Right atrium auricular region (tissue), 2 donors: ENCODE data around the gene GLIPR1. TPM values are rescaled to one million over a fixed set of nuclear protein-coding genes. Genes with fewer than 3 reads are reported as not detected.
A peak's percentile ranks its signal among the peaks of the same experiment; 100 is the strongest.

Source experiments
- DNase-seq: peaks from one replicate; pipeline ENCODE4 v3.0.0-alpha.2; 2019; ENCODE audit warnings: low spot score
- H3K27ac ChIP-seq, 2 donors: fragments of 200-600 bp; sonication (generic); 1 replicate in 1 of 2; 2 replicates in 1 of 2; pipeline ENCODE4 v1.5.1; 2016 to 2019
- H3K27me3 ChIP-seq, 2 donors: fragments of 200-600 bp; sonication (generic); one replicate each; pipeline versions ENCODE4 v1.5.1 to v1.6.0; 2017 to 2019
- H3K36me3 ChIP-seq: fragments of 200-600 bp; sonication (generic); one replicate; pipeline ENCODE4 v1.5.1; 2016
- H3K4me1 ChIP-seq, 2 donors: fragments of 200-600 bp; sonication (generic); one replicate each; pipeline versions ENCODE4 v1.5.1 to v1.6.0; 2017 to 2019
- H3K4me3 ChIP-seq, 2 donors: fragments of 200-600 bp; sonication (generic); 1 replicate in 1 of 2; 2 replicates in 1 of 2; pipeline ENCODE4 v1.5.1; 2017 to 2019; ENCODE audit warnings: mild to moderate bottlenecking in 1 of 2, moderate library complexity in 1 of 2
- H3K9me3 ChIP-seq, 2 donors: fragments of 200-600 bp; sonication (generic); one replicate each; pipeline ENCODE4 v1.5.1; 2019
- total RNA-seq, 2 donors: library from RNA; depleted of rRNA; stranded (reverse); fragments of >200 nt; gene quantifications; one replicate each; pipeline ENCODE4 v1.1.0, GENCODE V29; 2016
- TF ChIP-seq, protein P1 (sequence below), 2 donors: fragments of 200-600 bp; sonication (generic); IDR thresholded peaks; one replicate each; pipeline ENCODE4 v1.5.1; 2019; ENCODE audit warnings: antibody characterized with exemption in 2 of 2

GLIPR1 gene
- total RNA-seq, 2 donors from 2014 or later, result 6.4 to 14.1 TPM

DNA sequence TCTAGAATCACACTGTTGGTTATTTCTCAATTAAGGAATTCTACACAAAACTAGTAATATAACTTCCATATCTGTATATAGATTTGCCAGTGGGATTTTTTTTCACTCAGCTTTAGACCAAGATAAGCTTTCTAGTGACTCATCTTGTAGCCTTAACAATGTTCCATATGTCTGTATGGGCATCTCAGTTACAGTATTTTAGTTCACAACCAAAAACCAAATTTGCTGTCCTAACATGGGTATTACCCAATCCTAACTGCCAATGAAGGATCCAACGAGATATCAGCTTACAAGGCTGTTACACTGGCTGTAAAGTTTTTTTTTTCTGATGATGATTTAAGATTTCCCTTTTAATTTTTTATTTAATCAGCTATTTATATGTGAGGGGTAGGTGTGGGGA lies 62.4 kb downstream of the GLIPR1 start:
- Histone ChIP-seq H3K4me1 (no peaks in the 10 kb centered on the region), H3K36me3 (no peaks in the 10 kb centered on the region), H3K4me3 (no peak overlapping the region), H3K27me3 (no peaks in the 10 kb centered on the region), H3K27ac (no peak overlapping the region), H3K9me3 (no peaks in the 10 kb centered on the region)
- no peak for DNase-seq
- TF ChIP-seq, protein P1, sequence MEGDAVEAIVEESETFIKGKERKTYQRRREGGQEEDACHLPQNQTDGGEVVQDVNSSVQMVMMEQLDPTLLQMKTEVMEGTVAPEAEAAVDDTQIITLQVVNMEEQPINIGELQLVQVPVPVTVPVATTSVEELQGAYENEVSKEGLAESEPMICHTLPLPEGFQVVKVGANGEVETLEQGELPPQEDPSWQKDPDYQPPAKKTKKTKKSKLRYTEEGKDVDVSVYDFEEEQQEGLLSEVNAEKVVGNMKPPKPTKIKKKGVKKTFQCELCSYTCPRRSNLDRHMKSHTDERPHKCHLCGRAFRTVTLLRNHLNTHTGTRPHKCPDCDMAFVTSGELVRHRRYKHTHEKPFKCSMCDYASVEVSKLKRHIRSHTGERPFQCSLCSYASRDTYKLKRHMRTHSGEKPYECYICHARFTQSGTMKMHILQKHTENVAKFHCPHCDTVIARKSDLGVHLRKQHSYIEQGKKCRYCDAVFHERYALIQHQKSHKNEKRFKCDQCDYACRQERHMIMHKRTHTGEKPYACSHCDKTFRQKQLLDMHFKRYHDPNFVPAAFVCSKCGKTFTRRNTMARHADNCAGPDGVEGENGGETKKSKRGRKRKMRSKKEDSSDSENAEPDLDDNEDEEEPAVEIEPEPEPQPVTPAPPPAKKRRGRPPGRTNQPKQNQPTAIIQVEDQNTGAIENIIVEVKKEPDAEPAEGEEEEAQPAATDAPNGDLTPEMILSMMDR (IDR thresholded peaks at IDR 0.05), result no peak

DNA sequence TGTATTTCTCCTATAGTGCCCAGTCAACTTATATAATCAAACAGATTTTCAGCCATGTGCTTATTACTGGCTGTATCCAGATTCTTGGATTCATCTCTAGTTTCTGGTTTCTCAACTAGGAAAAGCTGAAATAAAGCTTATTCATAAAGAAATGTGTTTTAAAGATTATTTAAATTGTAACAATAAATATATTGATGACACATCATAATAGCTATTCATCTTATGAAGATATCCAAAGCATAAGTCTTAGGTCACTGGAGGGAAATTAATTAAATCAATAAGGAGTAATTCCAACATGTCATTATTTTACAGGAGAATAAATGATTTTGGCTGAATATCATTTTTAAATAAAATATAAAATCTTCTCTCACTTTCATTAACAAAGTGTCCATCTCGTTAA lies 63.0 kb downstream of the GLIPR1 start:
- Histone ChIP-seq H3K4me3 (no peak overlapping the region), H3K9me3 (no peaks in the 10 kb centered on the region), H3K36me3 (no peaks in the 10 kb centered on the region), H3K27ac (no peak overlapping the region), H3K4me1 (no peaks in the 10 kb centered on the region), H3K27me3 (no peaks in the 10 kb centered on the region)
- TF ChIP-seq, protein P1 (IDR thresholded peaks at IDR 0.05), result no peak
- no peak for DNase-seq

DNA sequence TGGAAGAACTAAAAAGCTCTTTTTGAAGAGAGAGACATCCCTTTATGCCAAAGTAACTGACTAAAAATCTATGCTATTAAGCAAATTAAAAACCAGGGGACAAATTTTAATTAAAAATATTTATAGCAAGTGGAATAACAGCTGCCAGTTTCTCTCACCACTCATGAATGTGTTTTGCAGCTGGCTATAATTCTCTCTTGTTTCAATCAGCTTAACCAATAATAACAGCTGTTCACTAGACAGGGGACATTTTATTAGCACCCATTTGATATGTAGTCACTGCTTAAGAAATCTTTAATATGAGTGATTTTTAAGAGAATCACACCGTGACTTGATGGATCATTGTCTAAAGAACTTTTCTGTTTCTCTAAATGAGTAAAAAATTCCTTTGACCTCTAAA lies 65.1 kb downstream of the GLIPR1 start:
- TF ChIP-seq, protein P1 (IDR thresholded peaks at IDR 0.05), result no peak
- H3K9me3 ChIP-seq, result no peaks in the 10 kb centered on the region
- no peaks in the 10 kb centered on the region for H3K36me3 ChIP-seq
- no peak overlapping the region for H3K4me3 ChIP-seq
- no peak for DNase-seq
- H3K27ac ChIP-seq, result no peak overlapping the region
- no peaks in the 10 kb centered on the region for H3K27me3 ChIP-seq
- H3K4me1 ChIP-seq, result peaks cover 0 to 11% of the 10 kb centered on the region in 2 donors

DNA sequence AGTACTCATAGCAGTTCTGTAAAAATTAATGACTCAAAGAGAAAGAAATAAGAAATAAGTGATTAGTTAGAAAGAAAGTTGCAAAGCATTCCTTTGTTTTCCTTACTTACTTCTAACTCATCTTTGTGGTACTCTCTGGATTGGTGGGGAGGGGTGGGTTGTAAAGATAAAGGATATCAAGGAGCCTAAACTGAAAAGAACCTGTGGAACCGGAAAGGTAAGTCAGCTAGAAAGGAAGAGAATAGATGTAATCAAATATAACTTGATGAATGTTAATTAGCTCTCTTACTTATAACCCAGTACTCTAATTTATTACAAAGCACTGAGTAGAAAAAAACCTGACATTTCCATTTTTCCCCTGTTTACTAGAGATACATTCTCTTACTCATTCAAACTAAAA lies 68.3 kb downstream of the GLIPR1 start:
- H3K4me1 ChIP-seq, result peaks cover 0 to 29% of the 10 kb centered on the region in 2 donors
- no peaks in the 10 kb centered on the region for H3K27me3 ChIP-seq
- TF ChIP-seq, protein P1 (IDR thresholded peaks at IDR 0.05), result no peak
- H3K36me3 ChIP-seq, result no peaks in the 10 kb centered on the region
- no peaks in the 10 kb centered on the region for H3K9me3 ChIP-seq
- no peak for DNase-seq
- H3K4me3 ChIP-seq, result no peak overlapping the region
- H3K27ac ChIP-seq, result no peak overlapping the region

DNA sequence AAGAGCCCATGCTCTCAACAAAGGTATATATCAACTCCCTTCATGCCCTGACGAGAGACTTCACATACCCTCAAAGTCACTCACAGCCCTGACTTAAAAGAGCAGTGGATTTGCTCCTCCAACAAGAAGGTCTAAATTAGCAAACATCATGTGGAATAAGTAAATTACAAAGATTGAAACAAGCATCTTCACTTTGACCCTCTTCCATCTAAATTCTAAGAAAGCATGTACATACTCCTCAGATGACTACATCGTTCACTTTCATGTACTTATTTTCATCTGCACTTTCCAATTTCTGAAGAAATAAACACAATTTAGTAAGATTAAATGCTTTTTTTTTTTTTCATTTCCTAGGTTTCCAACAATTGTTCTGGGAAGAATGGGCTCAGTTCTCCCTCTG lies 69.4 kb downstream of the GLIPR1 start:
- no peak for DNase-seq
- peak overlapping the region in 1 of 2 donors; percentile 1 for H3K4me3 ChIP-seq
- H3K36me3 ChIP-seq, result no peaks in the 10 kb centered on the region
- TF ChIP-seq, protein P1 (IDR thresholded peaks at IDR 0.05), result no peak
- peaks cover 0 to 35% of the 10 kb centered on the region in 2 donors for H3K4me1 ChIP-seq
- no peaks in the 10 kb centered on the region for H3K9me3 ChIP-seq
- no peaks in the 10 kb centered on the region for H3K27me3 ChIP-seq
- H3K27ac ChIP-seq, result peak overlapping the region; percentile 32 to 60
